Mononuclear cell (primary cell): ENCODE results near the gene GRIN2A. TPM values are rescaled to one million over a fixed set of nuclear protein-coding genes. Genes with fewer than 3 reads are reported as not detected.

Source experiments
- H3K27me3 ChIP-seq: 2 replicates; pipeline ENCODE4 v1.6.0; 2011; ENCODE audit warnings: low read length, control low read depth; ENCODE audit not compliant: insufficient read depth
- H3K4me1 ChIP-seq: 2 replicates; pipeline ENCODE4 v1.5.1; 2011; ENCODE audit warnings: mild to moderate bottlenecking, low read length, control low read depth; ENCODE audit not compliant: insufficient read depth
- H3K4me3 ChIP-seq: 2 replicates; pipeline ENCODE4 v1.5.1; 2011; ENCODE audit warnings: mild to moderate bottlenecking, low read length, moderate library complexity
- H3K9me3 ChIP-seq: 2 replicates; pipeline ENCODE4 v1.5.1; 2011; ENCODE audit warnings: low read depth, mild to moderate bottlenecking, control low read depth, low read length
- total RNA-seq: library from RNA; depleted of rRNA; stranded (reverse); fragments of >200 nt; gene quantifications from one replicate; pipeline ENCODE4 v1.2.3, GENCODE V29; 2012

GRIN2A gene
- total RNA-seq, 1 donor = not detected

GRCh38 chr16:9943121-9943520 lies 239.1 kb downstream of the GRIN2A start:
- no peaks in the 10 kb centered on the region for H3K27me3 ChIP-seq
- no peak overlapping the region for H3K4me3 ChIP-seq
- no peaks in the 10 kb centered on the region for H3K4me1 ChIP-seq
- no peaks in the 10 kb centered on the region for H3K9me3 ChIP-seq

GRCh38 chr16:9941245-9941644 lies 241.0 kb downstream of the GRIN2A start:
- Histone ChIP-seq H3K9me3 (no peaks in the 10 kb centered on the region), H3K4me1 (no peaks in the 10 kb centered on the region), H3K27me3 (no peaks in the 10 kb centered on the region), H3K4me3 (no peak overlapping the region)

GRCh38 chr16:9934723-9935508 lies 247.3 kb downstream of the GRIN2A start:
- Histone ChIP-seq H3K27me3 (no peaks in the 10 kb centered on the region), H3K4me3 (no peak overlapping the region), H3K9me3 (no peaks in the 10 kb centered on the region), H3K4me1 (no peaks in the 10 kb centered on the region)

GRCh38 chr16:9932919-9933653 lies 249.1 kb downstream of the GRIN2A start:
- Histone ChIP-seq H3K27me3 (no peaks in the 10 kb centered on the region), H3K4me1 (no peaks in the 10 kb centered on the region)

GRCh38 chr16:9932000-9932399 lies 250.2 kb downstream of the GRIN2A start:
- Histone ChIP-seq H3K4me1 (no peaks in the 10 kb centered on the region), H3K4me3 (no peak overlapping the region), H3K27me3 (no peaks in the 10 kb centered on the region), H3K9me3 (no peaks in the 10 kb centered on the region)

More at GRCh38 chr16:9932919-9933653, 249.1 kb downstream of the GRIN2A start:
- Histone ChIP-seq H3K9me3 (no peaks in the 10 kb centered on the region), H3K4me3 (no peak overlapping the region)

GRCh38 chr16:9929836-9930235 lies 252.4 kb downstream of the GRIN2A start:
- no peaks in the 10 kb centered on the region for H3K27me3 ChIP-seq
- no peaks in the 10 kb centered on the region for H3K4me1 ChIP-seq
- no peaks in the 10 kb centered on the region for H3K9me3 ChIP-seq
- H3K4me3 ChIP-seq = no peak overlapping the region

- no peaks in the 10 kb centered on the region for H3K27me3 ChIP-seq
- H3K4me3 ChIP-seq = no peak overlapping the region
- no peaks in the 10 kb centered on the region for H3K4me1 ChIP-seq
- no peaks in the 10 kb centered on the region for H3K9me3 ChIP-seq
Measured at GRCh38 chr16:9929313-9929712, 252.9 kb downstream of the GRIN2A start.

- Histone ChIP-seq H3K9me3 (no peaks in the 10 kb centered on the region), H3K27me3 (no peaks in the 10 kb centered on the region), H3K4me1 (no peaks in the 10 kb centered on the region), H3K4me3 (no peak overlapping the region)
Measured at GRCh38 chr16:9922441-9922840, 259.8 kb downstream of the GRIN2A start.

- H3K4me1 ChIP-seq = no peaks in the 10 kb centered on the region
- H3K27me3 ChIP-seq = no peaks in the 10 kb centered on the region
- H3K4me3 ChIP-seq = no peak overlapping the region
- H3K9me3 ChIP-seq = no peaks in the 10 kb centered on the region
Measured at GRCh38 chr16:9921997-9922396, 260.2 kb downstream of the GRIN2A start.

- Histone ChIP-seq H3K4me3 (no peak overlapping the region), H3K9me3 (no peaks in the 10 kb centered on the region), H3K27me3 (no peaks in the 10 kb centered on the region), H3K4me1 (no peaks in the 10 kb centered on the region)
Measured at GRCh38 chr16:9919460-9919859, 262.8 kb downstream of the GRIN2A start.

GRCh38 chr16:9917691-9918090 lies 264.5 kb downstream of the GRIN2A start:
- no peaks in the 10 kb centered on the region for H3K9me3 ChIP-seq
- no peak overlapping the region for H3K4me3 ChIP-seq
- no peaks in the 10 kb centered on the region for H3K4me1 ChIP-seq
- no peaks in the 10 kb centered on the region for H3K27me3 ChIP-seq

- no peaks in the 10 kb centered on the region for H3K9me3 ChIP-seq
- no peak overlapping the region for H3K4me3 ChIP-seq
- H3K4me1 ChIP-seq = no peaks in the 10 kb centered on the region
- H3K27me3 ChIP-seq = no peaks in the 10 kb centered on the region
Measured at GRCh38 chr16:9913604-9914326, 268.5 kb downstream of the GRIN2A start.

- H3K4me3 ChIP-seq = no peak overlapping the region
- no peaks in the 10 kb centered on the region for H3K4me1 ChIP-seq
- no peaks in the 10 kb centered on the region for H3K9me3 ChIP-seq
- no peaks in the 10 kb centered on the region for H3K27me3 ChIP-seq
Measured at GRCh38 chr16:9911989-9912388, 270.2 kb downstream of the GRIN2A start.

- Histone ChIP-seq H3K4me3 (no peak overlapping the region), H3K9me3 (no peaks in the 10 kb centered on the region), H3K4me1 (no peaks in the 10 kb centered on the region), H3K27me3 (no peaks in the 10 kb centered on the region)
Measured at GRCh38 chr16:9911231-9911630, 271.0 kb downstream of the GRIN2A start.
